HG02943 (cell line): ENCODE data around the gene KPNA1.

Experiments
- ATAC-seq: cut with Tn5 transposase; IDR thresholded peaks from one replicate; pipeline ENCODE4 v1.9.1; 2021; ENCODE audit warnings: mild to moderate bottlenecking, low read depth, moderate library complexity; ENCODE audit not compliant: unreplicated experiment

KPNA1 gene

GRCh38 chr3:122421836-122422235 lies 92.9 kb downstream of the KPNA1 start:
- no peak for ATAC-seq

GRCh38 chr3:122421101-122421500 lies 93.6 kb downstream of the KPNA1 start:
- no peak for ATAC-seq

- no peak for ATAC-seq
These were observed 97.8 kb downstream of the KPNA1 start for GRCh38 chr3:122416966-122417365.

DNA sequence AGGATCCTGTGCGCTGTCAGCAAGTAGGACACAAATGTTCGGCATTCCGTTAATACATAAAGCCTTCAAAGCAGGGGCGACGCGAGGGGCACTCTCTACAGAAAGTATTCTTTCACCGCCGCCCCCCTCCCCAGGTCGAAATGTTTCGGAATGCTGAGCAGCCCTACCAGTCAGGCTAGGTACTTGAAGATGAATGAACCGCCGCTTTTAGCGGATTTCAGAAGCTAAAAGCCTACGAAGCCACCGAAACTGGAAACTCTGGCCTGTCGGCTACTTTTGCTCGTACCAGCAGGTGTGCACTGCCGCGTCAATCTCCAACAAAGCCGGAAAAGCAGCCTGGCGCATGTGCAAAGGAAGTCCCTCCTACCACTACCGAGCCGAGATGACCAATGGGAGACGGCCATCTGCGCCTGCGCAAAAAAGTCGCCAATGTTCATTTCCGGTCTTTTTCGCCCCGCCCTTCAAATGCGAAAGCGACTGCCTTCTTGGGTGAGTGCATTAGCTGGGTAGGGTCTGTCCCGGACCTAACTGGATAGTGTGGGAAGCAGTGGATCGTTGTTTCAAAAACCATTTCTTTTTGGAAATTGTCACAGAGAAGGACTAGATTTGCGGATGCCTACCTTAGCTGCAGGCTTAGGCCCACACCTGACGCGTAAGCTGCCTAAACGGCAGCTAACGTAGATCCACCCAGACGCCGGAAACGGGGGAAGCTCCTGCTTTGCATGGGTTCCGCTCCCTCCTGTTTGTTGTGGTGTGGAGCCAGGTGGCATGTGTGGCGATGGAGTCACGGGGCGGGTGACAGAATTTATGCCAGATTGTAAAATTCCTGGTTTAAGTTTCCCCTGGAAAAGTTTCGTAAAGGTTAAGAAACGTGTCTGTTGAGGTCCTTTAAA lies 98.7 kb downstream of the KPNA1 start, which contains the start of gene WDR5B:
TSS of gene WDR5B (minus strand) at position 301 of the 893 bp plus-strand sequence. CDS start 534 bp downstream, outside the sequence.
- peak; percentile 89 for ATAC-seq

DNA sequence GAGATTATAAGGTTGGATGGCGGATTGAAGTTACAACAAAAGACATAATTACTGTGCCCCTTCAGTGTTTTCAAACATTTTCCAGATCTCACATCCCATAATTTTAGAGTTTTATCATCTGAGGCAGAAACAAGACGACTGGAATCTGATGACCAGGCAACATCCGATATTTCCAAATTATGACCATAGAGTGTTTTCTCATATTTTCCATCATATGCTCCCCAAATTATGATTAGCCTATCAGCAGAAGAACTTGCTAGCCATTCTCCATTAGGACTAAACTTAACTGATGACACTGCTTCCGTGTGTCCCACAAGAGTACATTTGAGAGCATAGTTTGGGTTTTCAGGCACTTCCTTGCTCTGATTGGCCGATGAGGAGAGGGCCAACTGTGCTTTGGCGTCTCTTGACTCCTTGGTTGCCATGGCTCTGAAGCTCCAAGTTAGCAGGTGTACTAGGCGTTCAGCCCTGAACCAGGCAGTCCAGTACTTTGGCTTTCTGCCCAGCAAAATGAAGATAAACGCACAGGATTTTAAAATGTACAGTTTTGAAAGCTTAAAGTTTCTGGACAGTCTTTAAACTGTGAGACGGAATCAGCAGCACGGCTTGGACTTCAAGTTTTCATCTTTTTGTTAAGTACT lies 99.5 kb downstream of the KPNA1 start:
- ATAC-seq, result peak; percentile 44

DNA sequence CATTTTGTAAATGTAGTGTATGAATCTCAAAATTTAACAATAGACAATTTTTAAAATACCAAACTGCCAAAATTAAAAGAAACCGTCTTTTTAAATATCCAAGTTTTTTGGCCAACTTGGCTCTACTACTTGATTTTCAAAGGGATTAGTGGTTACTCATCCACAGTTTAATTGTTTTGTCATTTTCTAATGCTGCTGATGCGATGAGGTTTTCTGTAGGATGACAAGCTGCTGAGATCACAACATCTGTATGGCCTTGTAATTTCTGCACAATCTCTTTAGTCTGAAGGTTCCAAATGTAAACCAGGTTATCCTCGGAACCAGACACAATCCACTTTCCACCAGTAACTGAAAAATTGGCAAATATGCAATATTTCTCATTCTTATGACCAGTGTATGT lies 100.3 kb downstream of the KPNA1 start:
- no peak for ATAC-seq

DNA sequence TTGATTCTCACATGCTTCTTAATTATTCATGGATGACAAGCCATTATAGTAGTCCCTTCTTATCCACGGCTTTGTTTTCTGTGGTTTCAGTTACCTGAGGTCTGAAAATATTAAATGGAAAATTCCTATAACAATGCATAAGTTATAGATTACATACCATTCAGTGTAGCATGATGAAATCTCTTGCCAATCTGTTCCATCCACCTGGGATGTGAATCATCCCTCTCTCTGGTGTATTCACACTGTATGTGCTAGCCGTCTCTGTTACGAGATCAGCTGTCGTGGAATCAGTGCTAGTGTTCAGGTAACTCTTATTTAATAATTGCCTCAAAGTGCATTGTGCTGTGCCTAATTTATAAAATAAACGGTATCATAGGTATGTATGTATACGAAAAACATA lies 104.1 kb downstream of the KPNA1 start:
- no peak for ATAC-seq

DNA sequence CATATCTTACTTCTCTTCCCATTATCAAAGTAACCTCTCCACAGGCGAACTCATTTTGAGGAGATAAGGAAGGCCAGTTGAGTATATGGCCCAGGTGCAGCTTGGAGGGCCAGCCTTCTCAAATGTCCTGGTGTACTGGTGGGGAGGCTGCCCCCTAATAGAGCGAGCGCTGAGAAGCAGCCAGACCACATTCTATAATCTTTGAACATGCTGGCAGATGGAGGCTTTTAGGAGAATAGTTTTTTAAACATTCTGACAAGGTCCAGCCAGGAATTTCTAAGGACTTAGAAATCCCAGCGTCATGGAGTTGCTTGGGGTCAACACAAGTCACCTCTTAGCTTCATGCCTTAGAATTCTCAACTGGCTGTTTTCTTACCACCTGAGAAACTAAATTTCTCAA lies 104.6 kb downstream of the KPNA1 start:
- ATAC-seq, result no peak

GRCh38 chr3:122409446-122409845 lies 105.3 kb downstream of the KPNA1 start:
- no peak for ATAC-seq

DNA sequence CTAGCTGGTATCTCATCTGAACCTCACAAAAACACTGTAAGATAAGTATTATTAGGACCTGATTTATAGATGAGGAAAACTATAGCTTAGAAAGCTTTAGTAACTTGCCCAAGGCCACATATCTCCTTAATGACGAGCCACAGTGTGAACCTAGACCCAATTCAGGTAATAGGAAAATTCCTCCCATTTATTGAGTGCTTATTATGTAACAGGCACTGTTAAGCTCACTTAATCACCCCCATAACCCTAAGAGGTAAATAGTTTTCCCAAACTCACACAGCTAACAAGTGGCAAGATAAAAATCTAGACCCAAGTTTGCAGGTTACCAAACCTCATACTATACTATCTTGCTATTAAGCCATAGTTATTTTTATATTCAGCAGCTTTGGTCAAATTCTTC lies 106.8 kb downstream of the KPNA1 start:
- ATAC-seq, result no peak

DNA sequence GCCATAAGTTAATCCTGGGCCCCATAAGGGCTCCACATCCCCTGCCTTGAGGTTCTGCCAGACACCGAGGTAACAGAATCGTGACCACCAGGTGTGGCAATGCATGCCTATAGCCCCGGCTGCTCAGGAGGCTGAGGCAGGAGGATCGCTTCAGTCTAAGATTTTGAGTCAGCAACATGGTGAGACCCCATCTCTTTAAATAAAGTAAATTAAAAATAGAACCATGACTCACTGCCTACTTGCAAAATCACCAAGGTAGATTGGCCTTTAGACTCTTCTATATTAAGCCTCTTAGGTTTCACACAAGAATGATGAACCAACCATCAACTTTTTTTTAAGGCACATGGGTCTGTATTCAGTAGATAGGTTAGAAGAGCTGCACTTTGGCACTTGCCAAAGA lies 108.5 kb downstream of the KPNA1 start:
- ATAC-seq, result no peak

DNA sequence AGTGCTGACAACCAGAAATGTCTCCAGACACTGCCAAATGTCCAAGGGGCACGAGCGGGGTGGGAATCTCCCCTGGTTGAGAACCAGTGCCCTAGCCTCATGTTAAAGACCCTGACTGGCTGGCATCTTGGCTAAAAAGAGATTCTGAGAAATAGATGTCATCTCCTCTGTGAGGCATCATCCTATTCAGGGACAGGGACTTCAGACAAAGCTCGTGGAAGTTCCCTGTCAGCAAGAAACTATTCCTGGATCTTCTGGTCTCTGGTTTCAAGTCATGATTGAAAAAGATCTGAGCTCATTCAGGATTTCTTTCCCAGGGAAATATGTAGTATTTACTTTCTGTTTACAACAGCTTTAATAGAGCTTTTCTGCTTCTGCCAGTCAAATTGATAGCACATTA lies 109.7 kb downstream of the KPNA1 start:
- no peak for ATAC-seq

DNA sequence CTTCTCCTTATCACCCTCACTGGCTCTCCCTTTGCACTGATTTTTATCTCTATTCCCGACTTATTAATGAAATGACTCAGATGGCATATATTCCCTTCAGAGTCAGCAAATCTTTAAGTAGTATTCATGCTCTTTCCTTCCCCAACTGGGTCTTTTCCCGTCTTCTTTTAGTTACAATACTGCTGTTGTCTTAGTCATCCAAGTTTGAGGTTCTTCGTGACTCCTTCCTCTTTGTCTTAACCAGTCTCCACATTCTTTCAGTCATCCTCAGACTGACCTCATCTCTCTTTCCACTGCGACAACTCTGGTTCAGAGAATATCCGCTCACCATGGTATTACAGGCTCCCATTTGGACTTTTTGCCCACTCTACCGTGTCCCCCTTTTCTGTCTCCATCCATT lies 111.2 kb downstream of the KPNA1 start:
- ATAC-seq, result no peak

DNA sequence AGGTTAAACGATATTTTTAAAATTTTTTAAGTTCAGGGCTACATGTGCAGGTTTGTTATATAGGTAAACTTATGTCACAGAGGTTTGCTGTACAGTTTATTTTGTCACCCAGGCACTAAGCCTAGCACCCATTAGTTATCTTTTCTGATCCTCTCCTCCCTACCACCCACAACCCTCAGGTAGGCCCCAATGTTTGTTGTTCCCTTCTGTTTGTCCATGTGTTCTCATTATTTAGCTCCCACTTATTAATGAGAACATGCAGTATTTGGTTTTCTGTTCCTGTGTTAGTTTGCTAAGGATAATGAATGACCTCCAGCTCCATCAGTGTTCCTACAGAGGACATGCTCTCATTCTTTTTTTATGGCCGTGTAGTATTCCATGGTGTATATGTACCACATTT lies 115.8 kb downstream of the KPNA1 start:
- ATAC-seq, result no peak

DNA sequence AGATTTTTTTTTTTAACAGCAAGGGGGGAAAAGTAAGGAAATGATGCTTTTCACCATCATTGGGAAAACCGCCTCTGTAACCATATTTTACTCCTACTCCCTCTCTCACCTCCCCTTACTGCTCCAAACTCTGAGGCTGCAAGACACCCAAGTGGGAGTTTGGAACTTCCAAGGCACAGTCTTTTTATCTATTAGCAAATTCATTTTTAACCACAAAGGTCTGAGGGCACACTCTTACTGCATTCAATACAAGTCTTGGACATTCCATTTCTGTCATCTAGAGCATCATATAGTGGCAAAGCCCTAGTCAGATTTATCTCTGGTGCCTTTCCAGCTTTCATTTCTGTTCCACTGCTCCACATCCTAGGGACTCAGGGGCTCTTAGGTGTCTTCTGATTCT lies 117.5 kb downstream of the KPNA1 start:
- ATAC-seq, result no peak

DNA sequence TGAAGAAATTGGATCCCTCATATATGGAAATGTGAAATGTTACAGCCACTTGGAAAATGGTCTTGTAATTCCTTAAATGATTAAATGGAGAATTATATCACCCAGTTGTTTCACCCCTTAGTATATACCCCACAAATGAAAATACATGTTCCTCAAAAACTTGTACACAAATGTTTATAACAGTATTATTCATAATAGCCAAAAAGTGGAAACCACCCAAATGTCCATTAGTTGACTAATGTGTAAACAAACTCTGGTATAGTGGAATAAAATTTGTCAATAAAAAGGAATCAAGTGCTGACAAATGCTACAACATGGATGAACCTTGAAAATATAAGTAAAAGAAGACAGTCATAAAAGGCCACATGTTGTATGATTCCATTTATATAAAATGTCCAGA lies 118.2 kb downstream of the KPNA1 start:
- ATAC-seq, result no peak

GRCh38 chr3:122395582-122395981 lies 119.2 kb downstream of the KPNA1 start:
- ATAC-seq, result no peak

DNA sequence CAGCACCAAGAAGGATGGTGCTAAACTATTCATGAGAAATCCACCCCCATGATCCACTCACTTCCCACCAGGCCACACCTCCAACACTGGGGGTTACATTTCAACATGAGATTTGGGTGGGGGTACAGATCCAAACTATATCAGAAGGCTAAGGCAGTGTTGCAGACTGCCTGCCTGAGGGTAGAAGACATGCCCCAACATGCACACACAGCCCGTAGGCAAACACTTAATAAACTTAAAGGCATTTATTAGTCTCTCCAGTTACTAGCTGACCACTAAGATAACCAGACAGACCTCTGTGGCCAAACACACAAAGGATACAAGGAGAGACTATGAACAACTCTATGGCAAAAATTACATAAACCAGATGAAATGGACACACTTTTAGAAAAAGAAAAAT lies 120.6 kb downstream of the KPNA1 start:
- ATAC-seq, result no peak

DNA sequence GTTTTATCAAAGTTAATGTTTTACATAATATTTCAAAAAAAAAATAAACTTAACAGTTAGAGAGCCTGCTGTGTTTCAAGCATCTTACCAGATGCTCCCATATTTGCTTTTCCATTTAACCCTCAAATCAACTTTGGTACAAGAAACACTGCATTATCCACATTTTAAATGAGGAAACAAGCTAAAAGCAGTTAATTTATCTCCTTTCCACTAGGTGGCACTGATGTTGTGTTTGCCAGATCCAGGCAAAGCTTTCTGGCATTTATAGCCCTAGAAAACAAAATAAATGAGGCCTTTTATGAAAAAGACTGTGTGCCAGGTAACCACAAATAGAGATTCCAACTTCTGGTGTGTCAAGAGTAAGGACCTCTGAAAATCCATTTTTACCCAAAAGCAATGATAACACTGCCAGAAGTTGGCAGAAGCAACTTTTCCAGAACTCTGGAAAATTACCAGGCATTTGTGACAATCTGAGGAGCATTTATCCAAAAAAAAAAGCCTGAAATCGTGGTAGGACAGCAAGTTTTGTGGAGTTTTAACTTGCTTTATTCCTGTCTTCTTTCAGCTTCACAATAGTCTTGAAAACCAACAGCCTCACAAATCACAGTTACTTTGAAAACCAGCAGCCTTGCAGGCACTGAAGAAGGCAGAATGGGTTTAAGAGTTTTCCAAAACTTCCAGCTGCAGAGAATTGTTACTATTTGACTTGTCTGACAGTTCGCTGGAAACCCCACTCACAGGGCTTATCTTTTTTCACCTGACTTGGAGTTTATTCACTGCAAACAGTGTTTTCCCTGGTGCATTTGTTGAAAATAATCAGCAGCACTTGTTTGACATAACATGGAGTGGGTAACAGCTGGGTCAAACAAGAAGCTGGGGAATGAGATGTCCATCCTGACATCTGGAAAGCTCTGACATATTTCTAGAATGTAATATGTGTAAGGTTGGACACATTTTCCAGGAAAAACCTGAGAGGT lies 121.6 kb downstream of the KPNA1 start:
- ATAC-seq, result no peak

DNA sequence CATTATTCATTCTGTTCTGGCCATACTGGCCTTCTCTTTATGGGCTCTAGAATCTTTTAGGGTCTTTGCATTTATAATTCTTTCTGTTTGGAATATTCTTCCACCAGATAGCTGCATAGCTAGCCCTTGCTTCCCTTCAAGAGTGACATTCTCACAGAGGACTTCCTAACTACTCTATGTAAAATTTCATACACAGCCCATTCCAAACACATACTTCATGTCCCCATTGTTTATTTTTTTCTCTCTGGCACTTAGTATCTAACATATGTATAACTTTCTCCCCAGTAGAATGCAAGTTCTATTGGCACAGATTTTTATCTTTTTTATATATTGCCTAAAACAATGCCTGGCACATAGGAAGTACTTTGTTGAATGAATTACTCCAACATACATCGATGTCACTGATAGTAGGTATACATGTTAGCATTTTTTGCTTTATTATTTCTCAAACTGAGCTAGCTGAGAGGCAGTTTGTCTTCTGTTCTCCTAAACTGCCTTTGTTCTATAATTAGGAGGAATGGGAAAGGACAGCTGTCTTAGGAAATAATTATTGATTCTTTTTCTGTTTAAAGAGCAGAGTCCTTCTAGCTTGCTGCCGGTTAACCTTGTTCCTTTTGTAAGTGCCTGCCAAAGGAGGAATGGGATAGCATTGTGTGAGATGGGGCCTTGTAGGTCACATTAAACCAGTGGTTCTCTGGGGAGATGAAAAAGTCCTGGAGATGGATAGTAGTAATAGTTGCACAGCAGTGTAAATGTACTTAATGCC lies 122.9 kb downstream of the KPNA1 start:
- no peak for ATAC-seq
